Measurements from ENCODE around the gene ANKRD10.
A peak's percentile ranks its signal among the peaks of the same experiment; 100 is the strongest.

Gene ANKRD10

GRCh38 chr13:110914331-110915056 lies 375 bp downstream of the ANKRD10 start:
- DNase-seq, result peak; percentile 84

GRCh38 chr13:110914081-110914330 lies 863 bp downstream of the ANKRD10 start:
- no peak for DNase-seq

DNA sequence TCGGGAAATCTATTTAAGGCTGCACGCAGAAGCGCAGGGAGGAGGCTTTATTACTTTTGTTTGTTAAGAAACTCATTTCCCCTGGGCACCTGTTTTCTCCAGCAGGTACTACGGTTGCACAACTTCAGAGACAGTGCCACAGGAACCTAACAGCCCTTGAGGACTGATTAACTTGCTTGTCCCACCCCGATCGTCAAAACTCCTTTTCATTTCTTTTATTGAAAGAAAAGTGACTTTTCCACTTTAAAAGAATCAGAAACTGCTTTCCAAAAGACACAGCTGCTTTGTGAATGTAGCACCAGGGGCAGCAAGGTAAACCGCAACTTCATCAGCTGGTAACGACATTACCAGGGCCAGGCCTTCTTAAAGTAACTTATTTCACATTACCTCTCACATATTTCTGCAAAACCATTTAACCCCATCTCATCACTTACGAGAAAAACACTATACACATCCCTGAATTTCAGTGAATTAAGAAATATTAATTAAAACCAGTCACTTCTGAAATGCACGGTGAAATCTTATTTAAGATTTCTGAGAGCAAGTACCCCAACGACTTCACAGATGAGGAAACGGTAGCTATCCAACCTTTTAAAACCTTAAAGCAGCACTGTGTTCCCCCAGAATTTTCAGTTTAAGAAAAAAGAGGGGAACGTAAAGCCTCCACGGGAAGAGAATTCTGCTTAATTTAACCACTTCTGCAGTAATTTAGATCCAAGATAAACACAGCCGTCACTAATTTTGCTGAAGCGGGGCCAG lies 1.4 kb downstream of the ANKRD10 start:
- DNase-seq, result peak; percentile 41

GRCh38 chr13:110912651-110913051 lies 2.2 kb downstream of the ANKRD10 start:
- no peak for DNase-seq

- DNase-seq, result no peak
Measured at GRCh38 chr13:110911880-110912279, 3.0 kb downstream of the ANKRD10 start.

- peak; percentile 94 for DNase-seq
Measured at GRCh38 chr13:110910013-110910890, 4.6 kb downstream of the ANKRD10 start.

DNA sequence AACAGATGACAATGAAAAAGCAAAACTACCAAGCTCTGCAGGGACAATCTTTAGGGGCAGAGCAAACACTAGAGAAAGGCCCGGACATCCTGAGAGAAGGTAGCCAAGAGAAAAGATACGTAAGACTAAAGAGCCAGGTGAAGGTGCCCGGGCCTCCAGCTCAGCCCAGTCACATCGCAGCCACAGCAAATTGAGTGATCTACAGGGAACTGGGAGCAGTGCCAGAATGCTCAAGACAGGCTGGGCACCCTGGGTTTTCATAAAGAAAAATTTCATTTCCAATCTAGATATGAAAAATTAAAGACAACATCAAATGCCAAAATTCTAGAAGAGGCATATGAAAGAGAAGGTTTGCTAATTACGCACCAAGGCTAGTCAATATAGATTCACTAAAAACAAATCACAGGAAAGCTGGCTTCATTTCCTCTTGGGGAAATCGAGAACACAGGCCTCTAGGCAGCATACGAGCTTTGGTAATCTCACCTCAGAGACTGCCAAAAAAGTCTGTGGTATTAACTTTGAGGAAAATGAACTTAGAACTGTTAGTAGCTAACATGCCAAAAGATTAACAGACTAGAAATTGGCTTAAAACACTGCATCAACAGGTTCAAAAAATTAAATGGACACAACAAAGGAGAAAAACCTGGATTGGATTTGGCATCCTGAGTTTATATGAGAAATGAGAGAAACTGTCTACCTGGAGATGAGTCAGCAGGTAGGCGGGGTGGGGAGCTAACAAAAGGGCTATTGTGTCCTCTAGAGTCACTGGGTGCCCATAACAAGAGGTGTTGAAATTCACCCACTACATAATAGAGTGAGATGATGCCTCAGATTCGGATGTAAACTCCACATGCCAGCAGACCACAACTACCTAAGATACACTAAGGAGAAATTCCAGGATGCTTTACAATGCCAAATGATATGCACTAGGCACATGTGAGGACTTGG lies 6.6 kb downstream of the ANKRD10 start:
- no peak for DNase-seq

DNA sequence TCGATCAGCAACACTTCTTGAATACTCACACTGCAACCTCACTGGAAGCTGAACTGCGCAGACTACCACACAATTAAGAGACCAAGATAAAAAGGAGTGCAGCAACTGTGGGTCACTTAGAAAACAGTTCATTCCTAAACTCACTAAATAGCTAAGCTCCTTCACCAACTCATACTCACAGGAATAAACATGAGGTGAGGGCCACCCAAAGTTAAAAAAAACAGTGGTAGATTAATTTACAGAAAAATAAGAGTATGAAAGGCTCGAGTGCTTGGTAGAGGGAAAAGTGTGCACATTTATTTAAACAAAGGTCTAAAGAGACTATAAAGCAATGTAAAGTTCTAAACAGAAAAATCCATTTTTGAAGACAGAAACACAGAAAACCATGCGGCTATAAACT lies 7.6 kb downstream of the ANKRD10 start:
- no peak for DNase-seq

DNA sequence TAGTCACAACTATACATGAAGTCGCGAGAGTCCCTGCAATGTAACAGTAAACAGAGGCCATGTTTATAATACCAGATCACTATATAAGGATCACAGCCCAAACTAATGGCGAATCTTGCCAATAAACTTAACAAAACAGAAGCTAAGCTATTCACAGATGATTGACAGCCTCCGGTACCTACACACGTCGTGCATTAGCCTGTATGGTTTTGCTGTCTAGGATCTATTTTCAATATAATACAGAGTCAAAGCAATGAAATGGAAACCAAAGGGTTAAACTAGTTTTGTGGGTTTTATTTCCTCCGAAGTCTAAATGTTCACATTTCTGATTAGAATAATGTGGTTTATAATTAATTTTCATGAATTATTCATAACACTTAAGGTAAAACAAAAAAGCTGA lies 10.1 kb downstream of the ANKRD10 start:
- no peak for DNase-seq

- DNase-seq, result no peak
Measured at GRCh38 chr13:110902370-110902769, 12.5 kb downstream of the ANKRD10 start.

GRCh38 chr13:110897521-110897920 lies 17.3 kb downstream of the ANKRD10 start:
- no peak for DNase-seq

DNA sequence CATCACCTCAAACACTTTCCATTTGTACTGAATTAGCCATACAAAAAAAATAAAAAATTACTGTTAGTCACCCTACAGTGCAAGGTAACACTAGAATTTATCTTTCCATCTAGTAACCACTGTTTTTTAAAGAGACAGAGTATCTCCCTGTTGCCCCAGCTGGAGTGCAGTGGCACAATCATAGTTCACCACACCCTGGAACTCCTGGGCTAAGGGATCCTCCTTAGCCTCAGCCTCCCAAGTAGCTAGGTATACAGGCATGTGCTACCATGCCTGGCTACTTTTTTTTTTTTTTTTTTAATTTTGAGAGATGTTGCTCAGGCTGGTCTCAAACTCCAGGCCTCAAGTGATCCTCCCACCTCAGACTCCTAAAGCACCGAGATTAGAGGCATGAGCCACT lies 17.9 kb downstream of the ANKRD10 start:
- DNase-seq, result no peak

DNA sequence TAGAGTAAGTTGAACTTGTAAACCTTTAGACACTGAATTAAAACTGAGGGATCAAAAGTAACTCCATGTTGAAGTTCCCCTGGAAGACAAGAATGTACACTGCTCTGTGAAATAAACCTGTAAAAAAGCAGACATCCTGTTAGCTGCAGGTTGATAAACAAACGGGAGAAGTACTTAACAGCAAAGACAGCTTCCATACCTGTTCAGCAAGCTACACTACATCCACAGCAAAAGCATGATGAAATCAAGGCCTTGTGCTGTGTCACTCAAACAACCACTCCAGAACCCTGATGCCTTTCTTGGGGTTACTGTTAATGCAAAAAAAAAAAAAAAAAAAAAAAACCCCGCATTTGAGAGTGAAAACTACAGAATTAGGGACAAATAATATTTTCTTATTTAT lies 20.8 kb downstream of the ANKRD10 start:
- no peak for DNase-seq

DNA sequence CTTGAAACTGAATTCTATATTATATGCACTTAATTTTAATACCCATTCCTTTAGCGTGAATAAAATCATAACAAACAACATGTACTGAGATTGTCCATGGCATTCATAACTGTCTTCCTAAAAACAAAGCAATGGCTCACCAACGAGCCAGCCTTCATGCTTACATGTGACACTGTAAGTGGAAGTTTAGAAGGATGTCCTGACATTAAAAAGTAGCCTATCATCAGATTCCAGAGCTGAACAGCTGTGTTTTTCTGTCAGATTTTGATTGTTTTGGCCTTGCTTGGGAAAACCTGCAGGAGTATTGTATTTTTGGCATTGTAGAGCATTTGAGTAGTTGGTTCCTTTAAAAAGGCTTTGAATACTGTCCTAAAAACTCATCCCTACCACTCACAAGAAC lies 21.3 kb downstream of the ANKRD10 start:
- DNase-seq, result no peak

- no peak for DNase-seq
Measured at GRCh38 chr13:110890279-110891165, 24.3 kb downstream of the ANKRD10 start.

GRCh38 chr13:110888390-110888789 lies 26.5 kb downstream of the ANKRD10 start:
- no peak for DNase-seq

GRCh38 chr13:110887597-110888333 lies 27.1 kb downstream of the ANKRD10 start:
- DNase-seq, result no peak

DNA sequence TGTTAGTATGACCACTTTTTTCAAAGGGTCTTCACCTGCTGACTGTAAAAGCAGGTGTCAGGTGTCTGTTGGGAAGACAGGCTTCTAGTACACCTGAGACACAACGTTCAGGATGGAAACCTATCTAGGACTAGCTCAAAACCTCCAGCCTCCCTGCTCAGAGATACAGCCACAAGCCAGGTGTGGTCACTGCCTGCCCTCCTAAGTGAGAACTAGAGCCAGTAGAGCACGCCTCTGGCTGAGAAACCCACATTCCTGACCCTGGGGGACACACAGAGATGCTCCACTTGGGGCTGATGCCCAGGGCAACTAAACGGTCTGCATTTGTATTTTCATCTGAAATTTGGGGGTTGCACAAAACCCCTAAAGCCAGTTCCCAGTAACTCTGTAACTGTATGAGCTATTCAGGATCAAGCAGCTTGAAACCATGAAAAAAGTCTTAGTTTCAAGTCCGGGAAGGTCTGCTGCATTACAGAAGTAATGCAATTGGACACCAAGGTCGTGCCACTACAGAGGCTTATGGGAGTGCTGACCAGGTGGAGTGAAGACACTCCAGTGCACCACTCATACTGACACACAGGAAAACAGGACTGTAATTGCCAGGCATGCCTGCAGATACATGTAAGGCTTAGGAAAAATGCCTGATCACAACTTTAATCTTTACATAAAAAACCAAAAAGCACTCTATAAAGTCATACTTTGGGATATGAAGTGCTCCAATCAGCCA lies 27.8 kb downstream of the ANKRD10 start:
- DNase-seq, result no peak

DNA sequence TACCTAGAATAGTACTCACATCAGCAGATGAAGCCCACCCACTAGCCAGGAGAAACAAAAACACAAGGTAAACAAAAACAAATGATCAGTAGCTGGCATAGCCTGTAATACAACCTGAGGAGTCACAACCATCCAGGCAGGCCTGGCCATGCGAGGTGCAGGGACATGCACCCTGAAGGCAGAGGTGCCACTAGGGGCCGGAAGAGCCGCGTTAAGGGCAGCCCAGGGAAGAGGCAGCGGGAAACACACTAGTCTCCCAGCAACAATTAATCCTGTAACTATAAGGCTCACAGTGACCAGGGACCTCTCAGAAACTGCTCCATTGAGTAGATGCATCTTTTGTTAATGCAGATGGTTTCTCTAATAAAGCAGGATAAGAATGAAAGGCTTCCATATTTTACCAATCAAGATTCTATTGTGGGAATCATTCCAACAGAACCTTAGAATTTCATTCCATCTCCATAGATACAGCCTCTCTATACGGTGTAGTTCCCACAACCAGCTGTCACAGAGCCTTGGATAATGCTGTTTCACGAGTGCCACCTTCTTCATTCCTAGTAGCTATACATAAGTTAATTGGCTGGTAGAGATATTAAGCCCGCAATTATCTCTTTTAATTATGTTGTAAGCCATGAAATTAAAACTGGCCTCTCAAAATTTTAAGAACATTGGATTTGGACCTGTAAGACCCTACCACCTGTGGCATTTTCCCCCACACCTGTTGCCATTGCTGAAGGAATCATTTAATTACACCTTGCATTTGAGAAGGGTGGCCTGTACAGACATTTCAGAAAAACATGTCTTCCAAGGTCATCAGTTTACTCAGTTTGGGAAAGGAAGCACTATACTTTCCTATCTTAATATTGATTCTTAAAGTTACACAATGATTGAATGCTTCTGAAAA lies 28.7 kb downstream of the ANKRD10 start:
- no peak for DNase-seq

Data from NCI-H1105 treated with DMSO at 0.1 percent for 48 hours (cell line).